NOMO-1 (cell line): ENCODE results near the gene DDIAS.
"Not testable (repeated sequence)": the region's sequence is repeated elsewhere in the genome, so short reads cannot be mapped to it uniquely, and the experiment has no call there.

ENCODE experiments used
- DNase-seq, 2 experiments: peaks; one replicate each; lab custom pipeline; 2025; ENCODE audit not compliant: unreplicated experiment in 2 of 2; lab: John Stamatoyannopoulos, UW

The DDIAS gene

GRCh38 chr11:82919786-82920185 is 18.2 kb downstream of the DDIAS start:
- DNase-seq: not testable (repeated sequence)

- DNase-seq: not testable (repeated sequence)
Observed at GRCh38 chr11:82920227-82920626, 18.7 kb downstream of the DDIAS start.

- DNase-seq: not testable (repeated sequence)
Observed at GRCh38 chr11:82922396-82923173, 21.0 kb downstream of the DDIAS start.

- no peak for DNase-seq
Observed at GRCh38 chr11:82924522-82925224, 23.1 kb downstream of the DDIAS start.

GRCh38 chr11:82927264-82927880 is 25.8 kb downstream of the DDIAS start:
- DNase-seq: peak in 1 of 2 experiments; percentile 67

GRCh38 chr11:82929121-82929520 is 27.6 kb downstream of the DDIAS start:
- no peak for DNase-seq

- peak in 1 of 2 experiments; percentile 10 for DNase-seq
Observed at GRCh38 chr11:82930229-82930628, 28.7 kb downstream of the DDIAS start.

- no peak for DNase-seq
Observed at GRCh38 chr11:82930734-82931133, 29.2 kb downstream of the DDIAS start.

- no peak for DNase-seq
Observed at GRCh38 chr11:82932564-82932963, 31.0 kb downstream of the DDIAS start.

- DNase-seq: no peak
Observed at GRCh38 chr11:82936261-82936660, 34.7 kb downstream of the DDIAS start.

GRCh38 chr11:82937554-82937953 is 36.0 kb downstream of the DDIAS start:
- no peak for DNase-seq

- no peak for DNase-seq
Observed at GRCh38 chr11:82939456-82939855, 37.9 kb downstream of the DDIAS start.

- DNase-seq: no peak
Observed at GRCh38 chr11:82942376-82942775, 40.8 kb downstream of the DDIAS start.

- DNase-seq: not testable (repeated sequence)
Observed at GRCh38 chr11:82943430-82943829, 41.9 kb downstream of the DDIAS start.

GRCh38 chr11:82944198-82944597 is 42.7 kb downstream of the DDIAS start:
- no peak for DNase-seq

GRCh38 chr11:82945041-82945440 is 43.5 kb downstream of the DDIAS start:
- not testable (repeated sequence) for DNase-seq

- no peak for DNase-seq
Observed at GRCh38 chr11:82945682-82946081, 44.1 kb downstream of the DDIAS start.

GRCh38 chr11:82949352-82949751 is 47.8 kb downstream of the DDIAS start:
- DNase-seq: no peak

GRCh38 chr11:82950502-82950901 is 49.0 kb downstream of the DDIAS start:
- DNase-seq: not testable (repeated sequence)

GRCh38 chr11:82955736-82956453 is 54.4 kb downstream of the DDIAS start:
- not testable (repeated sequence) for DNase-seq
